HepG2 (cell line): ENCODE measurements around the gene LAS1L. TPM values are rescaled to one million over a fixed set of nuclear protein-coding genes. Genes with fewer than 3 reads are reported as not detected.

Experiments used
- ATAC-seq: fragments of 200-7000 bp; cut with Tn5 transposase; 3 replicates; pipeline ENCODE4 v1.9.1; 2020; ENCODE audit warnings: mild to moderate bottlenecking, moderate library complexity
- BruUV-seq: library from RNA; stranded (reverse); fragments of 400-500 nt; replicated peaks from 2 replicates; lab custom pipeline; 2021; lab: Mats Ljungman, UMichigan
- CTCF ChIA-PET: fragments of 300-600 bp; formaldehyde crosslinking; extraction: SDS; loops from one replicate; lab custom pipeline; 2021; ENCODE audit warnings: low total read pairs, inconsistent platforms, low intra/inter-chr PET ratio; lab: Yijun Ruan, JAX
- POLR2A ChIA-PET: fragments of 350-600 bp; sonication (Branson Sonifier 250); formaldehyde crosslinking; loops from one replicate; lab custom pipeline; 2020; ENCODE audit warnings: antibody characterized with exemption, inconsistent platforms; lab: Yijun Ruan, JAX
- DNase-seq: peaks from one replicate; pipeline ENCODE4 v3.0.0-alpha.2; 2015; ENCODE audit warnings: low spot score
- FAIRE-seq: peaks from 3 replicates; lab custom pipeline; 2011; peaks lifted over from hg19 to GRCh38; lab: Jason Lieb, UNC
- H2AFZ ChIP-seq: one replicate; pipeline ENCODE4 v1.6.1; 2011; ENCODE audit warnings: low read length, inconsistent platforms
- H3K27ac ChIP-seq: fragments of 300-600 bp; 3 replicates; pipeline ENCODE4 v1.8.0; 2011; ENCODE audit warnings: mixed run types, mild to moderate bottlenecking, mixed read lengths, low read length, inconsistent platforms; ENCODE audit not compliant: insufficient read depth; ENCODE audit errors: extremely low read length
- H3K27me3 ChIP-seq, 2 experiments: fragments of 200-600 bp in 1 of 2; 2 replicates in 1 of 2; 3 replicates in 1 of 2; pipeline versions ENCODE4 v1.6.0 to v1.8.0; 2011; ENCODE audit warnings: low read length in 2 of 2, mild to moderate bottlenecking in 2 of 2, moderate library complexity in 2 of 2, inconsistent platforms in 1 of 2; ENCODE audit not compliant: insufficient read depth in 2 of 2, control insufficient read depth in 1 of 2
- H3K36me3 ChIP-seq, 2 experiments: fragments of 200-600 bp in 1 of 2; replicated peaks in 1 of 2; 2 replicates in 1 of 2; 3 replicates in 1 of 2; pipeline versions ENCODE4 v1.5.1 to v1.8.0; 2011; ENCODE audit warnings: low read length in 2 of 2, inconsistent platforms in 1 of 2; ENCODE audit not compliant: insufficient read depth in 2 of 2, control insufficient read depth in 1 of 2
- H3K4me1 ChIP-seq: 2 replicates; pipeline ENCODE4 v1.5.1; 2012; ENCODE audit warnings: low read length, inconsistent platforms; ENCODE audit not compliant: insufficient read depth
- H3K4me2 ChIP-seq: 2 replicates; pipeline ENCODE4 v1.6.0; 2011; ENCODE audit warnings: low read depth, low read length, inconsistent platforms
- H3K4me3 ChIP-seq, 3 experiments: fragments of 200-600 bp in 1 of 3; sonication (generic), shearing (Covaris generic) in 1 of 3; replicated peaks in 1 of 3; 2 replicates each; pipeline ENCODE4 v1.5.1; 2011 to 2016; ENCODE audit warnings: low read length in 3 of 3, inconsistent platforms in 2 of 3, low read depth in 2 of 3, mild to moderate bottlenecking in 2 of 3, control low read depth in 1 of 3, mixed read lengths in 1 of 3; ENCODE audit not compliant: insufficient read depth in 1 of 3
- H3K79me2 ChIP-seq: one replicate; pipeline ENCODE4 v1.6.1; 2011; ENCODE audit warnings: low read length, inconsistent platforms; ENCODE audit not compliant: insufficient read depth
- H3K9ac ChIP-seq: 2 replicates; pipeline ENCODE4 v1.6.0; 2011; ENCODE audit warnings: mild to moderate bottlenecking, low read depth, low read length, inconsistent platforms; ENCODE audit not compliant: insufficient read depth
- H3K9me3 ChIP-seq: 2 replicates; pipeline ENCODE4 v1.5.1; 2012; ENCODE audit warnings: mild to moderate bottlenecking, low read length
- H4K20me1 ChIP-seq: 2 replicates; pipeline ENCODE4 v1.6.0; 2011; ENCODE audit warnings: inconsistent platforms, mild to moderate bottlenecking, low read length, moderate library complexity; ENCODE audit not compliant: insufficient read depth
- MYNN ChIP-seq: sonication (generic); formaldehyde crosslinking; IDR thresholded peaks from 2 replicates; pipeline ENCODE4 v1.4.0; 2020; ENCODE audit warnings: mild to moderate bottlenecking, low read depth, missing genetic modification reagents
- RBM22 ChIP-seq: fragments of 200-400 bp; formaldehyde crosslinking; optimal IDR thresholded peaks from 2 replicates; pipeline ENCODE3; 2017; ENCODE audit warnings: mild to moderate bottlenecking, low read length, moderate library complexity
- SETDB1 ChIP-seq: sonication (generic); formaldehyde crosslinking; IDR thresholded peaks from 2 replicates; pipeline ENCODE4 v1.5.1; 2020; ENCODE audit warnings: missing genetic modification reagents, mild to moderate bottlenecking, borderline replicate concordance
- STAG1 ChIP-seq: sonication (generic); formaldehyde crosslinking; IDR thresholded peaks from 2 replicates; pipeline ENCODE4 v1.4.0; 2020; ENCODE audit warnings: missing genetic modification reagents
- ZBTB21 ChIP-seq: sonication (generic); formaldehyde crosslinking; IDR thresholded peaks from 2 replicates; pipeline ENCODE4 v1.4.0; 2020; ENCODE audit warnings: missing genetic modification reagents
- ZHX2 ChIP-seq, 2 experiments: sonication (generic) in 1 of 2; formaldehyde crosslinking in 1 of 2; IDR thresholded peaks; 2 replicates each; pipeline versions ENCODE4 v1.6.1 to v1.9.0; 2014 to 2022; ENCODE audit warnings: antibody characterized with exemption in 1 of 2, borderline replicate concordance in 1 of 2, inconsistent platforms in 1 of 2, low read depth in 1 of 2, missing genetic modification reagents in 1 of 2
- ZMYM4 ChIP-seq: sonication (generic); formaldehyde crosslinking; IDR thresholded peaks from 2 replicates; pipeline ENCODE4 v1.8.1; 2023; ENCODE audit warnings: mild to moderate bottlenecking, missing genetic modification reagents
- ZNF24 ChIP-seq: fragments of 450-650 bp; IDR thresholded peaks from 2 replicates; pipeline ENCODE4 v1.6.1; 2017; ENCODE audit warnings: antibody characterized with exemption, mild to moderate bottlenecking
- WGBS: methylation state at CpG from one replicate; pipeline ENCODE4 v1.1.6; 2017; ENCODE audit warnings: low lambda C conversion rate; 5-methylcytosine and 5-hydroxymethylcytosine counted together
- in situ Hi-C: cut with HindIII; loops from 2 replicates; pipeline ENCODE4 v1.10.0; 2017; ENCODE audit warnings: low pct_unique_long_range_greater_than_20kb; ENCODE audit not compliant: extremely low pct_ligation_motif_present
- intact Hi-C: fragments of 100-400 bp; cut with micrococcal nuclease; formaldehyde crosslinking; loops from one replicate; pipeline ENCODE4 v1.10.0; 2022; ENCODE audit not compliant: unreplicated experiment
- polyA plus RNA-seq, 8 experiments: library from polyadenylated mRNA; depleted of rRNA in 3 of 8; stranded (reverse) in 7 of 8; unstranded in 1 of 8; fragments of >200 nt; fragmentation: Illumina TruSeq in 4 of 8; extraction: Trizol in 4 of 8; gene quantifications; 2 replicates each; pipeline versions ENCODE4 v1.2.1 to v1.2.3, GENCODE V29; 2011 to 2016; ENCODE audit warnings: low read depth in 4 of 8, missing spikeins in 1 of 8, mixed read lengths in 1 of 8; ENCODE audit not compliant: insufficient read depth in 1 of 8
- total RNA-seq, 5 experiments: library from RNA; depleted of rRNA; stranded (reverse); fragments of >200 nt; fragmentation: Illumina TruSeq; extraction: Trizol; gene quantifications; 2 replicates each; pipeline ENCODE4 v1.2.3, GENCODE V29; 2016; ENCODE audit warnings: low read depth in 1 of 5

The LAS1L gene
- total and polyA plus RNA-seq, 2 of the 13 experiments (the other 11 are each of a cell fraction or from before 2014, with no cell fraction given), result 18.1 to 33.3 TPM

GRCh38 chrX:65516756-65517155 lies 17.8 kb downstream of the LAS1L start:
- no TSS peak for BruUV-seq
- H3K79me2 ChIP-seq, result no peaks in the 10 kb centered on the region
- in situ Hi-C loops (no loop called here), intact Hi-C loops (no loop called here)
- H3K36me3 ChIP-seq, result peaks cover 0 to 3% of the 10 kb centered on the region in 2 experiments; a peak in 2 of 5 replicates
- H2AFZ ChIP-seq, result no peak overlapping the region
- H3K4me3 ChIP-seq, result no peak overlapping the region
- H3K9me3 ChIP-seq, result no peaks in the 10 kb centered on the region
- H4K20me1 ChIP-seq, result no peaks in the 10 kb centered on the region
- CTCF ChIA-PET, result no interaction called here
- no peaks in the 10 kb centered on the region for H3K4me1 ChIP-seq
- FAIRE-seq, result no peak
- DNase-seq, result no peak
- POLR2A ChIA-PET, result no interaction called here
- no peak for TF ChIP-seq MYNN (CRISPR knock-in tag)
- no peak for TF ChIP-seq ZHX2 (IDR thresholded peaks at IDR 0.05; ENCODE audit: low read depth)
- no peak for TF ChIP-seq ZHX2 (CRISPR knock-in tag; IDR thresholded peaks at IDR 0.05; ENCODE audit: borderline replicate concordance)
- no peak for TF ChIP-seq ZNF24
- no peak for TF ChIP-seq SETDB1 (CRISPR knock-in tag)
- TF ChIP-seq STAG1 (CRISPR knock-in tag), result no peak
- TF ChIP-seq RBM22, result no peak
- no peak for TF ChIP-seq ZBTB21 (CRISPR knock-in tag)
- TF ChIP-seq ZMYM4, result no peak
- H3K27ac ChIP-seq, result no peak overlapping the region
- no peak for ATAC-seq
- no peak overlapping the region for H3K4me2 ChIP-seq
- 98% methylated on average over 3 of the region's 3 CpGs for WGBS
- H3K9ac ChIP-seq, result no peak overlapping the region
- H3K27me3 ChIP-seq, result no peaks in the 10 kb centered on the region
